Stimulated activated CD8-positive, alpha-beta memory T cell treated with anti-CD3 and anti-CD28 coated beads, Interleukin-15, amount 100 ng/mL, for 4 hours (primary cell): ENCODE measurements around the gene WDR48.

ENCODE experiments used
- DNase-seq, 2 donors: peaks; one replicate each; pipeline ENCODE4 v3.0.0-alpha.2; 2020; ENCODE audit warnings: low read depth in 2 of 2

WDR48 gene

GRCh38 chr3:39140341-39140971 is 88.6 kb downstream of the WDR48 start:
- no peak for DNase-seq

DNA sequence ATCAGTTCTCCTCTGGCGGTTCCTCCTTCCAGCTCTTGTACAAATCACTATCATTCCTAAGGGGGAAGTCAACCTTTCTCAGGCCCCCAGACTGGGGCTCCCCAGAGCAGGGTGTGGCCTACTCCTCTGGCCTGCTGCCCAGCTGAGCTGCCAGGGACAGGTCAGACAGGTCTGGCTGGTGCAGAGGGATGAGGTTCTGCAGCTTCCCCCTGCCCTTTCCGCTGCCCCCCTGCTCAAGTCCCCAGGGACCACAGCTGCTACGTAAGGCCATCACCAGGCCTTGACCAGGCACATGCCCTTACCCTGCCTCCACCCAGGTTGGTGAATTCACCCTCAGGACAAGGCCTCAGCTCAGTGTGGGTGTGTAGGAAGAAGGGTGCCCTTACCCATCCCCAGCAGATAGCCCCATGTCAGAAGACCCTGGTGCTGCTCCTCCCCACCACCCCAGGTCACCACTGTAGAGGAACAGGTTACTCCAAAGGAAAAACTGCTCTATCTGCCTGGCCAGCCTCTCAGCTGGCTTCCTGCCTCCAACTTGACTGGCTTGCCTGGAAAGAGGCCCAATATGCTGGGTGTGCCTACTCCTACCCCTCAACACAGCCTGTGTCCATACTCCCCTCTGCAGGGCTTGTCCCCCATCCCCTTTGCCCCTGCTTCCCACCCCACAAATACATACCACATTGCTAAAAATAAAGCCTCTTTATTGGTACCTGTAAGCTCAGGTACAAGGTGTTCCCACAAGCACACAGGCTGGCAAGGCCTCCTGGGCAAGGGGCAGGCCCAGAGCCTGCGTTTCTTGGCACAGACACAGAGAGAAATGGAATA is 89.6 kb downstream of the WDR48 start:
- DNase-seq = no peak

- DNase-seq = no peak
Observed at GRCh38 chr3:39142067-39142466, 90.3 kb downstream of the WDR48 start.

DNA sequence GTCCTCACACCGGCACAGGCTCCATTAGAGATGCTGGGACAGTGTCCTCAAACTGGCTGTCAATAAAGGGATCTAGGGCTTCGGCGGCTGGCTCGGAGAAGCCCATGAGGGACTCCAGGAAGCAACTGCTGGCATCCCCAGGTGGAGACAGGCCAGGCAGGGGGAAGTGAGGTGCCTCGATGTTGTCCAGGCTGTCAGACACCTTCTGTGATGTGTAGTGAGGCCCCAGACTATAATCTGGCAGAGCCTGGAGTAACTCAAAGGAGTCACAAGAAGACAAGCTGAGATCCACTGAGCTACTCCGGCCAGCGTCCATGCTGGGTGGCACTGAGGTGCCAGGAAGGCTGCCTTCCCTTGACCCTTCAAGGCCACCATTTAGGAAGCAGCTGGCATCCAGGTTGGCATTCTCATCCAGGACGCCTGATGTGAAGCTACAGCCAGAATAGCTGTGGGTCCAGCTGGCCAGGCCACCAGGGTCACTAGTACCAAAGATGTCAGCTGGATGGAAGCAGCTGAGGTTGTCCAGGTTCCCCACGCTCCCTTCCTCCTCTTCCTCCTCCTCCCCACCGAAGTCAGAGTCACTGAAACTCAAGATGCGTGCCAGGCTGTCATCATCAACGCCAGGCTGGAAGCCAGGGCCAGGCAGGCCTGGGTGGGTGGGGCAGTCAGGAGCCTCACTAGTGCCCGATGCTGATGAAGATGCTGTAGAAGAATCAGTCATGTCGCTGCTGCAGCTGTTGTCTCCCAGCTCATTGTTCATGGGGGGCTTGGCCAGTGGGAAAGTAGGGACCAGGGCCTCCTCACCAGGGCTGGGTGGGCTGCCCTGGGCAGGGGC is 91.5 kb downstream of the WDR48 start:
- DNase-seq = no peak

DNA sequence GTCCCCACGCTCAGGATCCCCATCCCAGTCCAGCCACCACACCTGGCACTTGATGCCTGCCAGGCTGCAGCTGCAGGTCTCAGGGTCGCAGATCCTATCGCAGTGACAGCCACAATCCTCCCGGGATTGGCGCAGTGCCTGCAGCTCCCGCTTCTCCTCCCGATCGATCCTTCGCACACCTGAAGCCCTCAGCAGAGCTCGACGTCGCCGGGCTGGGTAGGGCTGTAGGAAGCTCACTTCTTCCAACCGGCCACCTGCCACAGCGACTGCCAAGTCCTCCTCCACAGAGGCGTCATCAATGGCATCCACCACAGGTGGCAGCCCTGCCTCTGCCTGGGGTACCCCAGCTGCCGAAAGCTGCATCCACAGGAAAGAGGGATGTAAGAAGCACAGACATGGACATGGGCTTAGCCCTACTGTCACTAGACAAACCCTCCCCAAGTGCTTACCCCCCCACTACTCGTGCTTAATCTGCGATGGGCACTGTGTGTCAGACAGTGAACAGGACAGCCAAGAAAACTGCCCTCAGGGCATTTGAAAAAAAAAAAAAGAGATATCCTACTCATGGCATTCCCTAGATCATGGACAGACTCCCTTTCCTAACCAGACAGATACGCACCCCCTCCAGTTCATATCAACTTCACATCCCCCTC is 92.4 kb downstream of the WDR48 start:
- DNase-seq = no peak

GRCh38 chr3:39144748-39145380 is 93.0 kb downstream of the WDR48 start:
- no peak for DNase-seq

- no peak for DNase-seq
Observed at GRCh38 chr3:39146083-39146501, 94.3 kb downstream of the WDR48 start.
